SU-DHL-6 (cell line): ENCODE measurements around the gene OR51B2.

ENCODE experiments used
- EZH2phosphoT487 ChIP-seq: fragments of 200-600 bp; sonication (generic), shearing (Covaris generic); conservative IDR thresholded peaks from 2 replicates; pipeline ENCODE4 v1.6.1; 2018; ENCODE audit warnings: mild to moderate bottlenecking, antibody characterized with exemption, low read length, moderate library complexity, mixed read lengths
- TF ChIP-seq, protein P1 (sequence below): fragments of 200-600 bp; sonication (generic); IDR thresholded peaks from one replicate; pipeline ENCODE4 v1.5.1; 2017; ENCODE audit warnings: antibody characterized with exemption, mild to moderate bottlenecking, low read length, moderate library complexity; ENCODE audit not compliant: insufficient read depth, poor library complexity, severe bottlenecking

DNA sequence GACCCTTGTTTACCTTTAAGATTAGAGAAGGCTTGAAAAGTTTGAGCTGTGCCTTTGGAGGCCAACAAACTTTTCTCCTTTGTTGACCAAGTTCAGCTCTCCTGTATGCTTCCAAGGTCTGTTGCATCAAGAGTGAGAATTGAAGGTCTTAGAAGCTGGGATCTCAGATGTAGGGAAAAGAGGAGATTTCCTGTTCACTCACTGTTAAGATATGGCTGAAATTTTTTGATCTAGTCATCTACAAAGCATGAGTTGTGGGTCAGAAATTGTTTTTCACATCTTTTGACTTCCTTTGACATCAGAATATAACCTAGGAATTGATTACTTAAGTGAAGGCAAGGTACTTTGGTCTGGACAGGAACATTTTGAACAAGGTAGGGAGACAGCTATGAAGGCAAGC is 34.4 kb downstream of the OR51B2 start:
- TF ChIP-seq, protein P1, sequence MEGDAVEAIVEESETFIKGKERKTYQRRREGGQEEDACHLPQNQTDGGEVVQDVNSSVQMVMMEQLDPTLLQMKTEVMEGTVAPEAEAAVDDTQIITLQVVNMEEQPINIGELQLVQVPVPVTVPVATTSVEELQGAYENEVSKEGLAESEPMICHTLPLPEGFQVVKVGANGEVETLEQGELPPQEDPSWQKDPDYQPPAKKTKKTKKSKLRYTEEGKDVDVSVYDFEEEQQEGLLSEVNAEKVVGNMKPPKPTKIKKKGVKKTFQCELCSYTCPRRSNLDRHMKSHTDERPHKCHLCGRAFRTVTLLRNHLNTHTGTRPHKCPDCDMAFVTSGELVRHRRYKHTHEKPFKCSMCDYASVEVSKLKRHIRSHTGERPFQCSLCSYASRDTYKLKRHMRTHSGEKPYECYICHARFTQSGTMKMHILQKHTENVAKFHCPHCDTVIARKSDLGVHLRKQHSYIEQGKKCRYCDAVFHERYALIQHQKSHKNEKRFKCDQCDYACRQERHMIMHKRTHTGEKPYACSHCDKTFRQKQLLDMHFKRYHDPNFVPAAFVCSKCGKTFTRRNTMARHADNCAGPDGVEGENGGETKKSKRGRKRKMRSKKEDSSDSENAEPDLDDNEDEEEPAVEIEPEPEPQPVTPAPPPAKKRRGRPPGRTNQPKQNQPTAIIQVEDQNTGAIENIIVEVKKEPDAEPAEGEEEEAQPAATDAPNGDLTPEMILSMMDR = no peak
- TF ChIP-seq EZH2phosphoT487 = no peak
